ENCODE results near the gene RSPO4.

RSPO4 gene

GRCh38 chr20:951384-952169, 50.5 kb downstream of the RSPO4 start:
- H3K27ac Mint-ChIP-seq, result no peak overlapping the region
- H3K4me3 Mint-ChIP-seq, result no peak overlapping the region
- H3K9me3 Mint-ChIP-seq, result no peaks in the 10 kb centered on the region
- peaks cover 32% of the 10 kb centered on the region for H3K27me3 Mint-ChIP-seq (ENCODE audit: low read depth)
- no peaks in the 10 kb centered on the region for H3K36me3 Mint-ChIP-seq (ENCODE audit: low read depth)
- H3K4me1 Mint-ChIP-seq (ENCODE audit: low read depth), result peaks cover 3% of the 10 kb centered on the region

GRCh38 chr20:949717-950116, 52.4 kb downstream of the RSPO4 start:
- Mint-ChIP-seq H3K36me3 (ENCODE audit: low read depth) (no peaks in the 10 kb centered on the region), H3K9me3 (no peaks in the 10 kb centered on the region), H3K27ac (no peak overlapping the region), H3K27me3 (ENCODE audit: low read depth) (peaks cover 28% of the 10 kb centered on the region), H3K4me1 (ENCODE audit: low read depth) (peaks cover 3% of the 10 kb centered on the region), H3K4me3 (no peak overlapping the region)

GRCh38 chr20:946826-947225, 55.3 kb downstream of the RSPO4 start:
- Mint-ChIP-seq H3K36me3 (ENCODE audit: low read depth) (no peaks in the 10 kb centered on the region), H3K27me3 (ENCODE audit: low read depth) (peaks cover 24% of the 10 kb centered on the region), H3K4me3 (no peak overlapping the region)

GRCh38 chr20:945841-946240, 56.3 kb downstream of the RSPO4 start:
- peaks cover 26% of the 10 kb centered on the region for H3K27me3 Mint-ChIP-seq (ENCODE audit: low read depth)
- no peaks in the 10 kb centered on the region for H3K36me3 Mint-ChIP-seq (ENCODE audit: low read depth)
- no peaks in the 10 kb centered on the region for H3K4me1 Mint-ChIP-seq (ENCODE audit: low read depth)
- no peak overlapping the region for H3K27ac Mint-ChIP-seq
- no peaks in the 10 kb centered on the region for H3K9me3 Mint-ChIP-seq
- no peak overlapping the region for H3K4me3 Mint-ChIP-seq

More at GRCh38 chr20:946826-947225, 55.3 kb downstream of the RSPO4 start:
- Mint-ChIP-seq H3K27ac (no peak overlapping the region), H3K4me1 (ENCODE audit: low read depth) (peaks cover under 1% of the 10 kb centered on the region), H3K9me3 (no peaks in the 10 kb centered on the region)

GRCh38 chr20:944774-945410, 57.2 kb downstream of the RSPO4 start:
- H3K4me1 Mint-ChIP-seq (ENCODE audit: low read depth), result no peaks in the 10 kb centered on the region
- H3K9me3 Mint-ChIP-seq, result no peaks in the 10 kb centered on the region
- no peak overlapping the region for H3K4me3 Mint-ChIP-seq
- H3K36me3 Mint-ChIP-seq (ENCODE audit: low read depth), result no peaks in the 10 kb centered on the region
- peaks cover 30% of the 10 kb centered on the region for H3K27me3 Mint-ChIP-seq (ENCODE audit: low read depth)
- no peak overlapping the region for H3K27ac Mint-ChIP-seq

- Mint-ChIP-seq H3K27me3 (ENCODE audit: low read depth) (peaks cover 25% of the 10 kb centered on the region), H3K27ac (no peak overlapping the region), H3K4me3 (no peak overlapping the region), H3K36me3 (ENCODE audit: low read depth) (no peaks in the 10 kb centered on the region), H3K9me3 (no peaks in the 10 kb centered on the region), H3K4me1 (ENCODE audit: low read depth) (no peaks in the 10 kb centered on the region)
Measured at GRCh38 chr20:944148-944547, 58.0 kb downstream of the RSPO4 start.

- Mint-ChIP-seq H3K36me3 (ENCODE audit: low read depth) (no peaks in the 10 kb centered on the region), H3K27me3 (ENCODE audit: low read depth) (peaks cover 11% of the 10 kb centered on the region), H3K27ac (no peak overlapping the region), H3K4me1 (ENCODE audit: low read depth) (no peaks in the 10 kb centered on the region), H3K4me3 (no peak overlapping the region), H3K9me3 (no peaks in the 10 kb centered on the region)
Measured at GRCh38 chr20:942611-943010, 59.5 kb downstream of the RSPO4 start.

- H3K4me3 Mint-ChIP-seq, result no peak overlapping the region
Measured at GRCh38 chr20:940926-941325, 61.2 kb downstream of the RSPO4 start.

GRCh38 chr20:939606-940005, 62.5 kb downstream of the RSPO4 start:
- Mint-ChIP-seq H3K36me3 (ENCODE audit: low read depth) (no peaks in the 10 kb centered on the region), H3K9me3 (no peaks in the 10 kb centered on the region)

More at GRCh38 chr20:940926-941325, 61.2 kb downstream of the RSPO4 start:
- Mint-ChIP-seq H3K27me3 (ENCODE audit: low read depth) (peaks cover 7% of the 10 kb centered on the region), H3K4me1 (ENCODE audit: low read depth) (no peaks in the 10 kb centered on the region), H3K36me3 (ENCODE audit: low read depth) (no peaks in the 10 kb centered on the region), H3K27ac (no peak overlapping the region), H3K9me3 (no peaks in the 10 kb centered on the region)

GRCh38 chr20:934186-934840, 67.8 kb downstream of the RSPO4 start:
- H3K9me3 Mint-ChIP-seq, result peaks cover 30% of the 10 kb centered on the region
- no peak overlapping the region for H3K4me3 Mint-ChIP-seq
- no peaks in the 10 kb centered on the region for H3K4me1 Mint-ChIP-seq (ENCODE audit: low read depth)
- peaks cover 3% of the 10 kb centered on the region for H3K27me3 Mint-ChIP-seq (ENCODE audit: low read depth)
- H3K27ac Mint-ChIP-seq, result no peak overlapping the region
- H3K36me3 Mint-ChIP-seq (ENCODE audit: low read depth), result peaks cover 5% of the 10 kb centered on the region

More at GRCh38 chr20:939606-940005, 62.5 kb downstream of the RSPO4 start:
- no peaks in the 10 kb centered on the region for H3K4me1 Mint-ChIP-seq (ENCODE audit: low read depth)
- no peak overlapping the region for H3K27ac Mint-ChIP-seq
- H3K4me3 Mint-ChIP-seq, result no peak overlapping the region
- H3K27me3 Mint-ChIP-seq (ENCODE audit: low read depth), result peaks cover 9% of the 10 kb centered on the region

GRCh38 chr20:933029-933428, 69.1 kb downstream of the RSPO4 start:
- peaks cover 5% of the 10 kb centered on the region for H3K36me3 Mint-ChIP-seq (ENCODE audit: low read depth)
- peaks cover 3% of the 10 kb centered on the region for H3K27me3 Mint-ChIP-seq (ENCODE audit: low read depth)
- H3K27ac Mint-ChIP-seq, result no peak overlapping the region
- H3K9me3 Mint-ChIP-seq, result peaks cover 34% of the 10 kb centered on the region
- no peaks in the 10 kb centered on the region for H3K4me1 Mint-ChIP-seq (ENCODE audit: low read depth)
- H3K4me3 Mint-ChIP-seq, result no peak overlapping the region

GRCh38 chr20:931401-931800, 70.7 kb downstream of the RSPO4 start:
- H3K36me3 Mint-ChIP-seq (ENCODE audit: low read depth), result peaks cover 5% of the 10 kb centered on the region
- H3K27me3 Mint-ChIP-seq (ENCODE audit: low read depth), result peaks cover 5% of the 10 kb centered on the region
- H3K4me3 Mint-ChIP-seq, result no peak overlapping the region
- no peak overlapping the region for H3K27ac Mint-ChIP-seq
- H3K9me3 Mint-ChIP-seq, result peaks cover 38% of the 10 kb centered on the region
- H3K4me1 Mint-ChIP-seq (ENCODE audit: low read depth), result no peaks in the 10 kb centered on the region

- H3K4me3 Mint-ChIP-seq, result no peak overlapping the region
- H3K27ac Mint-ChIP-seq, result no peak overlapping the region
- H3K4me1 Mint-ChIP-seq (ENCODE audit: low read depth), result no peaks in the 10 kb centered on the region
- H3K36me3 Mint-ChIP-seq (ENCODE audit: low read depth), result peaks cover 2% of the 10 kb centered on the region
- peaks cover 2% of the 10 kb centered on the region for H3K27me3 Mint-ChIP-seq (ENCODE audit: low read depth)
- H3K9me3 Mint-ChIP-seq, result peaks cover 23% of the 10 kb centered on the region
Measured at GRCh38 chr20:926670-927069, 75.4 kb downstream of the RSPO4 start.

- Mint-ChIP-seq H3K27me3 (ENCODE audit: low read depth) (peaks cover 2% of the 10 kb centered on the region), H3K36me3 (ENCODE audit: low read depth) (no peaks in the 10 kb centered on the region), H3K4me1 (ENCODE audit: low read depth) (no peaks in the 10 kb centered on the region), H3K27ac (no peak overlapping the region), H3K9me3 (peaks cover 12% of the 10 kb centered on the region), H3K4me3 (no peak overlapping the region)
Measured at GRCh38 chr20:925516-925915, 76.6 kb downstream of the RSPO4 start.

- Mint-ChIP-seq H3K27ac (no peak overlapping the region), H3K4me3 (no peak overlapping the region), H3K36me3 (ENCODE audit: low read depth) (no peaks in the 10 kb centered on the region), H3K9me3 (peaks cover 10% of the 10 kb centered on the region), H3K27me3 (ENCODE audit: low read depth) (peaks cover 6% of the 10 kb centered on the region), H3K4me1 (ENCODE audit: low read depth) (no peaks in the 10 kb centered on the region)
Measured at GRCh38 chr20:924639-925038, 77.5 kb downstream of the RSPO4 start.

Measured in T-helper 1 cell treated with Interleukin-12 subunit alpha and Interleukin-12 subunit beta and Interleukin-4 antibody, amounts not matched to agents 30 μg/mL and 1 μg/mL, for 36 hours (primary cell).